IPS-NIHi11 (cell line): Measurements from ENCODE around the gene TNFSF10.
"Not testable (repeated sequence)": the region's sequence is repeated elsewhere in the genome, so short reads cannot be mapped to it uniquely, and the experiment has no call there.

ENCODE experiments used
- DNase-seq: peaks from one replicate; pipeline ENCODE4 v3.0.0; 2012; ENCODE audit warnings: mixed read lengths, low spot score

Gene TNFSF10

DNA sequence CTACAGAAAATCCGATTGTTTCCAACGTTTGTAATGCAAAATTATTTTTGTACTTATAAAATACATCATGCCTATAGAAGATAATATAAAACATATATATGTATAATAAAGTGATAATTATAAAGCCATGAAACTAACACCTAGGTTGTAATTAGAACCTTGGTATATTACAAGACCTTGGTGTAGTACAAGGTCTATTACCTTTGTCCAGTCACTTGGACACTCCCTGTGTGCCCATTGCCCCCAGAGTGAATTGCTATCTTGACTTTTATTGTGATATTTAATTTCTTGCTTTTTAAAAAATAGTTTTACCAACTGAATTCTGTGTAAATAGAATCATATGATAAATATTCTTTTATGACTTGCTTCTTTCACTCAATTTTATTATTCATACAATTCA lies 20.7 kb upstream of the TNFSF10 start:
- no peak for DNase-seq

DNA sequence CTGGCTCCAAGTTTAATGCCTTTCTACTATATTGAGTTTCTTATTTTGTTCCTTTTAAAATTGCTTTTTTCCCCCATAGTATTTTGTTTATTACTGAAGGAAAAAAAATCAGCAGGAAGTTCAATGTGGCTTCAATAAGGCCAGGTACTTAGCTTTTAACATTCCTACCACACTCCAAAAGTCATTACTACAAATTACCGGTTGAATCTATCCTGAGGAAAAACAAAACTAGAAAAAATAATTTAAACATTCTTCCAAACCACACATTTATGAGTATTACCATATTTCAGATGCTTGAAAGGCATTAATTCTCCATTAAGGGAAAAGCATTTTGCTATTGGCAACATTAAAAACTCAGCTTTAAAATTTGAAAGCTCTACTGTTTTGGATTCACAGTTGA lies 20.2 kb upstream of the TNFSF10 start:
- DNase-seq = no peak

DNA sequence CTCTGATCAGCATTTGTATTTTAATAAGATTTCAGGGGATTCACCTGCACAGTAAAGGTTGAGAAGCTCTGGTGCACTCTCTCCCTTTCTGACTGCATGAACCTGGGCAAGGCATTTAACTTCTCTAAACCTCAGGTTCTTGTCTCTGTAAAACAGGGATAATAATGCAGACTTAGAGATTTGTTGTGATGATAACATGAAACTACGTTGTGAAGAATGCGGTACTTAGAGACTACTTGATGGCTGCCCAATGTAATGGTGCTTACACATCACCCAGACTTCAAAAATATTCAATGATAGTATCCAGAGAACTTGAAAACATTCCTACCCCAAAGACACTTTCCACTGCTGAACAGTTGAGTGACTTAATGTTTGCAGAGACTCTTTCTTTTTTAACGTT lies 19.8 kb upstream of the TNFSF10 start:
- no peak for DNase-seq

- no peak for DNase-seq
Observed at GRCh38 chr3:172541945-172542488, 18.8 kb upstream of the TNFSF10 start.

- DNase-seq = no peak
Observed at GRCh38 chr3:172540049-172540448, 16.8 kb upstream of the TNFSF10 start.

DNA sequence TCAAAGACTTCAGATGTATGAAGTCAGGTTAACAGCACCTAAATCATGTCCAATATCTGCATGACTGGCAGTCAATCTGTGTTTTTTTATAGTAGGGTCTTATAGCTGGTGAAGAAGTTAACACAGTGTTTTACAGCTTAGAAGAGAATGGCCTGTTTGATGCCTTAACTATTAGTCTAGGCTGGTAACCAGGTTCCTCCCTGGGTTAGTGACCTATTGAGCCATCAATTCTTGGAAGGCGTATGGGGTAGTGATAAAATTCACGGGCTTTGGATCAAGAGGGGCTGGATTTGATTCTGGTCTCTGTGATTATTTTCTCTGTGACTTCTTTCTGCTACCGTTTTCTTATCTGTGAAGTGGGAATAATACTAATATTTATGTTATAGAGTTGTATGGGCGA lies 16.0 kb upstream of the TNFSF10 start:
- no peak for DNase-seq

GRCh38 chr3:172538368-172539151 lies 15.3 kb upstream of the TNFSF10 start:
- no peak for DNase-seq

GRCh38 chr3:172537507-172538158 lies 14.4 kb upstream of the TNFSF10 start:
- no peak for DNase-seq

DNA sequence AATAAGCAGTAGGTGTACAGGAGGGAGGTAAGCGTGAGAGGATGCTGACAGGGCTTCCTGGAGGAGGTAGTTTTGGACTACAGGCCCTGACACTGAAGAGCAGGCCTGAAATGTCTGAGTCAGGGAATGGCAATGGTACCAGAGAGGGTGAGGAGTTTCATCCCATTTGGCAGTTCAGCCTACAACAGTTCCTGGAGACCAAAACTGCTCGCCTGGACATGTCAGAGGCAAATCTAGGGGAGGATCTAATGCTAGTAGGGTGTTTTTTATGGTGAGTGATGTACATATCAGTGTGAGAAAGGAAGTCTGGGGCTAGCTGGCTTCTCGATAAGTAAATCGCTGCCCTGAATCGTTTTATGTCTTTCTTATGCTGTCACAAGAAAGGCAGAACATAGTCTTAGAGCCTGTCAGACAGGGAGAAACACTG lies 13.8 kb upstream of the TNFSF10 start:
- DNase-seq = no peak

- DNase-seq = no peak
Observed at GRCh38 chr3:172536505-172536904, 13.3 kb upstream of the TNFSF10 start.

GRCh38 chr3:172530566-172530965 lies 7.3 kb upstream of the TNFSF10 start:
- no peak for DNase-seq

DNA sequence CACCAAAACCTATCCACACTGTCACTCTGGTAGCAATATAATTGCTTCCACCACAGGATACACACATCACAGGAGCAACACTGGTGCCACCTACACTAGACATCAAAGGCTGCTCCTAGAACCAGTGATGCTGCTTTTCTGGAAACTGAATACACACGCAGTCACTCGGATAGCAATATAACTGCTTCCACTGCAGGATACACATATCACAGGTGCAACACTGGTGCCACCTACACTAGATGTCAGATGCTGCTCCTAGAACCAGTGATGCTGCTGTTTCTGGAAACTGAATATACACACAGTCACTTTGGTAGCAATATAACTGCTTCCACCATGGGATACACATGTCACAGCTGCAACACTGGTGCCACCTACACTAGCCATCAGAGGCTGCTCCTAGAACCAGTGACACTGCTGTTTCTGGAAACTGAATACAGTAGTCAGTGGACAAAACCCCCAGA lies 6.9 kb upstream of the TNFSF10 start:
- DNase-seq = no peak

GRCh38 chr3:172528677-172529076 lies 5.4 kb upstream of the TNFSF10 start:
- no peak for DNase-seq

DNA sequence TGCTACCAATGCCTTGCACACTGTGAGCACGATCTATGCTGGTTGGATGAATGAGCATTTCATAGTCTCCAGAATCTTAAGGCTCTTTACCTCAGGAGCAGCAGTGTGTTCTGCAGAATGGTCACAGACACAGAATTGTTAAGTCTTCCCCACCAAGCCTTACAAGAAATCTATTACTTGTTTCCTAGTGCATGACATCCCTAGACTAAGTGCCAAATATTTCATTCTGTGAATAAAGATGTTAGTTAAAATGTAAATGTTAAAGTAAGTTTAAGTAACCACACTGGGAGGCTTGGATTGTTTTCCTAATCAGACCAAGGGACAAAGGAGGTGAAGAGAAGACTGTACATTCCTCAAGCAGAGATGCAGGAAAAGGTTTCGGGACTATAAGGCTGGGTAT lies 4.1 kb upstream of the TNFSF10 start:
- no peak for DNase-seq

DNA sequence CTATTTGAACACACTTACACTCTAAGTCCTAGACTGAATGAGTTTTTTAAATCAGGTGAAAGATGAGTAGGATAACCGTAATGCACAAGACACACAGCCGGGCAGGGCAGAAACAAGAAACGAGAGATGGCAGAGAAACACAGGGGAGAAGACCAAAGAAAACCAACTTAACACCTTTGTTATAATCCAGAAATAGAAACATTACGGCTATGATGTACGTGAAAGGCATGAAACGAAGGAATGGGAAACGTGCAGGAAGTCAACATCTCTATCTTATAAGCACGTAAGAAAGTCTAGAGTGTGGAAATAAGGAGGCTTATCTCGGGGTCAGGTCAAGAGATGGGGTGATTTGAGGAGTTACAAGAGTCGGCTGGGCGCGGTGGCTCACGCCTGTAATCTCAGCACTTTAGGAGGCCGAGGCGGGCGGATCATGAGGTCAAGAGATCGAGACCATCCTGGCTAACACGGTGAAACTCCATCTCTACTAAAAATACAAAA lies 1.9 kb upstream of the TNFSF10 start:
- DNase-seq = no peak

- no peak for DNase-seq
Observed at GRCh38 chr3:172524611-172525010, 1.4 kb upstream of the TNFSF10 start.

GRCh38 chr3:172521837-172522726 lies 1.1 kb downstream of the TNFSF10 start:
- DNase-seq = not testable (repeated sequence)

DNA sequence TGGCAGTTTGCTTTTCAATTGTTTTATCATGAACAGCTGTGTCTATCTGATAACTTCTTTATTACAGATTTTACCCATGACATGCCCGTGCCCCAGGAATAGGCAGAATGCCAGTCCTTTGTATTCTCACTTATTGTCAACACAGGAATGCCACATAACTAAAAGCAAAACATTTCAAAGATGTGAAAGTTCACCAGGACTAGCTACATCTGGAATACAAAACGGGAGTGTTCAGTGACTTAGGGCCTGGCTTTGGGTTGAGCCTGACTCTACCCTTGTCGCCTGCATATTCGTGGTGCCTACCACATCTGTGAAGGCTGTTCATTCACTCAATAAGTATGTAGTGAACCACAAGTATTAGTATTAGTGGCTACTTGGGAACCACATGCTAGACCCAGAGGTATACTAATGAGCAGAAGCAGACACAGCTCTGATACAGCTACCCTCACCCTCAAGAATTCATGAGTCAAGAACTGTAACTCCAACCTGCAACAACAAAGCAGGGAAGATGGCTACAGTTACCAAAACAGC lies 2.9 kb downstream of the TNFSF10 start:
- DNase-seq = no peak

GRCh38 chr3:172519740-172520139 lies 3.5 kb downstream of the TNFSF10 start:
- DNase-seq = no peak

DNA sequence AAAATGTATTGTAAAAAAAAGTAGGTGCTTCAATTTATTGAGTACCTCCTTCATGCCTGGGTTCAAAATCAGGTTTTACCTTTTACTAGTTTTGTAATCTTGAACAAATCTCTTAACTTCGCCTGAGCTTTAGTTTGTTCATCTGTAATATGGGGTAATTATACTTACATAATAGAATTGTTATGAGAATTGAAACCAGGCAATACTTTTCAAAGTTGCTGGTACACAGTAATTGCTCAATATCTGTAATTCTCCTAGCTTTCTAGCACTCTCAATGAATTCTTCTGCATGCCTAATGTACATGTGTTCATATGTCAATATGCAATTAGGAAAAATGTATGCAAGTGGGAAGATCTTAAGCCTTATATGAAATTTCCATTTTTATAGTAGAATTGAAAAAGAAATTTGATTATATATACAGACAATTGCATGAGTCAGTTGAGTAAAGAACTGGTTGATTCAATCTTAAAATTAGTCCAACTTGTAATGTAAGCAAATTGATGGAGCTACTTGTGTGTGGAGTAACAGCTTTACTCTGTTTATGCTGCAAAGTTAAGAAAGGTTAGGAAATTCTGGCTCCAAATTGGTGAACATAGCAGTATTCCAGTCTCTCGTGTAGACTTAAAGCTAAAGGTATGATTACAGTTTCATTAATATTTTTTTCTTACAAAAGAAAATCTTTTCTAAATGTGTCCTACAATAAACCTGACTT lies 4.1 kb downstream of the TNFSF10 start:
- DNase-seq = no peak

DNA sequence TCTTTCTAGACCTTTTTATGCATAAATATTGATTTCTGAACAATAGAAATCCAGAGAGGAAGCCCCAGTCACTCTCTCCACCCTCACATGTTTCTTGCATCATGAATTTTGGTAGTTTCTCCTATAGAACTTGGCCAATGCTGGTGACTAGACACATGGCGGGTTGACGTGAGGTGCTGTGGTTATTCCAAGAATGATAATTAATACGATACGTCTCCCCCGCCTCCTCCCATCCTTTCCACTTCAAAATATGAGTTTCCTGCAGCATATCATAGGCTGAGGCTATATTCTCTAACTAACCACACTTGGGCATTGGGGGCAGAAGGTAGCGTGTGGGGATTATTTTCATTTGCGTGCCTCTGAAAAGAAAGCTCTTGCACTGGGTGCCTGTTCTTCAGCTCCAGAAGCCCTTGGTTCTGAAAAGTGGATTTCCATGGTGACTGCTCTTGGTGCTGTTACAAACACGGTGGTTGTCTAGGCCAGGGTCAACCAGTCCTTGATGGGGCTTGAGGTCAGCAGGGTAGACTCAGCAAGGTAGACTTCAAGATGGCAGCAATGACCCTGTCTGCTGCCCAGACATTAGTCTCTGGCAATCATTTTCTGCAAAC lies 5.3 kb downstream of the TNFSF10 start:
- DNase-seq = no peak
